ENCODE results near the gene TEX36. TPM values are rescaled to one million over a fixed set of nuclear protein-coding genes. Genes with fewer than 3 reads are reported as not detected.

The TEX36 gene
- total RNA-seq, 1 experiment from 2014 or later = not detected

DNA sequence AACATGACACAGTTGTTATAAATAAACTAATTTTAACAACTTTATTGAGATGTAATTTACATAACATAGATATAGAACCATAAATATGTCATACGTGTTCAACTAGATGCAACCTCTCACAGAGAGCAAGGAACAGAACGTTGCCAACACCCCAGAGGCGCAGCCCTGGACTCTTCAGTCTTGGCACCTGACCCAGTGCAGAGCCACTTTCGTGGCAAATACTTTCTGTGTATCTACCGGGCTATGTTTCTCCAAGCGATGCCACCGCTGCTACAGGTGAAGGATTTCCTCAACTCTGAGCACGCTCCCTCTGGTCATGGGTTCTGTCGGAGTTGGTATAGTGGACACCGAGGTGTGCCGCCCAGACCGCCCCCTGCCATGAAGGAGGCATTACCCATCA lies 57.4 kb downstream of the TEX36 start:
- H2BK20ac ChIP-seq (ENCODE audit: low read depth, low read length, poor library complexity, severe bottlenecking) = no peak overlapping the region
- no peak overlapping the region for H3K9ac ChIP-seq (ENCODE audit: extremely low read depth, insufficient read length, low read length)
- no peak overlapping the region for H3K27ac ChIP-seq (ENCODE audit: insufficient read length, low read depth, low read length)
- H2AFZ ChIP-seq (ENCODE audit: low read length) = no peak overlapping the region
- no peak overlapping the region for H3K4me2 ChIP-seq (ENCODE audit: insufficient read depth, insufficient read length, low read length)
- H3K79me1 ChIP-seq (ENCODE audit: insufficient read depth, low read depth, low read length, poor library complexity, severe bottlenecking) = no peaks in the 10 kb centered on the region
- H3K27me3 ChIP-seq (ENCODE audit: insufficient read depth, low read length) = no peaks in the 10 kb centered on the region
- no peak for DNase-seq
- no peak overlapping the region for H2BK12ac ChIP-seq (ENCODE audit: insufficient read length, low read depth, low read length)
- no peak overlapping the region for H3T11ph ChIP-seq (ENCODE audit: low read length)
- no peaks in the 10 kb centered on the region for H3K4me1 ChIP-seq (ENCODE audit: insufficient read depth, low read length)
- H3K14ac ChIP-seq (ENCODE audit: insufficient read depth, low read length) = no peak overlapping the region
- H2BK15ac ChIP-seq (ENCODE audit: low read depth, low read length) = no peak overlapping the region
- peaks cover 2 to 3% of the 10 kb centered on the region in 2 experiments; a peak in 3 of 5 replicates for H3K9me3 Mint-ChIP-seq
- no peaks in the 10 kb centered on the region for H3K23me2 ChIP-seq (ENCODE audit: insufficient read length, low read depth, low read length, poor library complexity, severe bottlenecking)
- no peak overlapping the region for H2AK5ac ChIP-seq (ENCODE audit: insufficient read length, low read length)
- H2BK120ac ChIP-seq (ENCODE audit: low read depth, low read length, poor library complexity, severe bottlenecking) = no peak overlapping the region
- H3K18ac ChIP-seq (ENCODE audit: insufficient read length, low read depth, low read length) = no peak overlapping the region
- no peak overlapping the region for H3K23ac ChIP-seq (ENCODE audit: insufficient read length, low read depth, low read length)
- H3K27ac Mint-ChIP-seq = no peak overlapping the region
- H4K8ac ChIP-seq (replicated peaks; ENCODE audit: insufficient read length, low read depth, low read length) = no peak overlapping the region
- H3K4me3 Mint-ChIP-seq = no peak overlapping the region
- no peaks in the 10 kb centered on the region for H3K79me2 ChIP-seq (ENCODE audit: insufficient read depth, low read length)
- no CpG with 5 or more reads among the region's 12 CpGs for WGBS (ENCODE audit: extremely low coverage, insufficient read length, low lambda C conversion rate)
- no peaks in the 10 kb centered on the region for H3K9me3 ChIP-seq (ENCODE audit: control insufficient read depth, low read depth, low read length)
- peaks cover 0 to 4% (median 0%) of the 10 kb centered on the region in 3 experiments; a peak in 1 of 7 replicates for H3K36me3 Mint-ChIP-seq (ENCODE audit: insufficient read depth in 1 of 3, low read depth in 3 of 3)
- no peak overlapping the region for H4K5ac ChIP-seq (ENCODE audit: insufficient read length, low read depth, low read length)
- no peak overlapping the region for H3K56ac ChIP-seq (ENCODE audit: insufficient read length, low read depth, low read length)
- TF ChIP-seq, protein P1, sequence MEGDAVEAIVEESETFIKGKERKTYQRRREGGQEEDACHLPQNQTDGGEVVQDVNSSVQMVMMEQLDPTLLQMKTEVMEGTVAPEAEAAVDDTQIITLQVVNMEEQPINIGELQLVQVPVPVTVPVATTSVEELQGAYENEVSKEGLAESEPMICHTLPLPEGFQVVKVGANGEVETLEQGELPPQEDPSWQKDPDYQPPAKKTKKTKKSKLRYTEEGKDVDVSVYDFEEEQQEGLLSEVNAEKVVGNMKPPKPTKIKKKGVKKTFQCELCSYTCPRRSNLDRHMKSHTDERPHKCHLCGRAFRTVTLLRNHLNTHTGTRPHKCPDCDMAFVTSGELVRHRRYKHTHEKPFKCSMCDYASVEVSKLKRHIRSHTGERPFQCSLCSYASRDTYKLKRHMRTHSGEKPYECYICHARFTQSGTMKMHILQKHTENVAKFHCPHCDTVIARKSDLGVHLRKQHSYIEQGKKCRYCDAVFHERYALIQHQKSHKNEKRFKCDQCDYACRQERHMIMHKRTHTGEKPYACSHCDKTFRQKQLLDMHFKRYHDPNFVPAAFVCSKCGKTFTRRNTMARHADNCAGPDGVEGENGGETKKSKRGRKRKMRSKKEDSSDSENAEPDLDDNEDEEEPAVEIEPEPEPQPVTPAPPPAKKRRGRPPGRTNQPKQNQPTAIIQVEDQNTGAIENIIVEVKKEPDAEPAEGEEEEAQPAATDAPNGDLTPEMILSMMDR (conservative IDR thresholded peaks at IDR 0.05) = no peak
- H3K27me3 Mint-ChIP-seq (ENCODE audit: low read depth) = peaks cover 8% of the 10 kb centered on the region
- H2BK5ac ChIP-seq (ENCODE audit: insufficient read length, low read length) = no peak overlapping the region
- no peak overlapping the region for H4K91ac ChIP-seq (ENCODE audit: insufficient read length, low read depth, low read length)
- no peaks in the 10 kb centered on the region for H4K20me1 ChIP-seq (ENCODE audit: control insufficient read depth, insufficient read depth, insufficient read length)
- H3K4me1 Mint-ChIP-seq = peaks cover 0 to 5% of the 10 kb centered on the region in 2 experiments; a peak in 3 of 4 replicates
- H3K4ac ChIP-seq (ENCODE audit: low read depth, low read length) = no peak overlapping the region
